Measurements from ENCODE around the gene ADAM19.
A peak's percentile ranks its signal among the peaks of the same experiment; 100 is the strongest.

GRCh38 chr5:157476702-157477408, 98.7 kb downstream of the ADAM19 start:
- TF ChIP-seq CTCF (IDR thresholded peaks at IDR 0.05; ENCODE audit: borderline replicate concordance, extremely low read depth, low read length, poor library complexity, severe bottlenecking) (peak; percentile 80), EZH2 (IDR thresholded peaks at IDR 0.05; ENCODE audit: borderline replicate concordance, low read depth, low read length, severe bottlenecking) (no peak)

All from DND-41 (cell line).